Stimulated activated CD8-positive, alpha-beta memory T cell treated with anti-CD3 and anti-CD28 coated beads, Interleukin-12 subunit alpha, Interleukin-12 subunit beta, amount 100 ng/mL, for 4 hours (primary cell): Measurements from ENCODE around the gene KLHL40.
A peak's percentile ranks its signal among the peaks of the same experiment; 100 is the strongest.

Experiments used
- DNase-seq: peaks from one replicate; pipeline ENCODE4 v3.0.0-alpha.2; 2020; ENCODE audit warnings: low read depth

The KLHL40 gene

DNA sequence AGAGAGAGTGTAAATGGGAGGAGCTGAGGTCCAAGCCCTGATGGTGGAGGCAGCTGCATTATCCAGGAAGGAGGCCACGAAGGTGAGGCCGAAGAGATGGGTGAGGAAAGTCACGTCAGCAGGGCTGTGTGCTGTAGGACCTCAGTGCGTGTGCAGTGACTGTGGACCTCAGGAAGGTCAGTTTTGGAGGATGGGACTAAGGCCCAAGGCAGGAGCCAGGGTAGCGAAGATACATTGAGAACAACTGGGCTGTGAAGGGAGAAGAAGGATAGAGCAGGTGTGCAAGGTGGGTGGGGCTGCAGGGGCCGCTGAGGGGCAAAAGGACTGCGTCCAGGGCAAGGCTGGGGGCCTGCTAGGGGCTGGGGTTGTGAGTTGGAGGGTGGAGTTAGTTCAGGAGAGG is 4.9 kb downstream of the KLHL40 start:
- DNase-seq, result no peak

- DNase-seq, result no peak
Measured at GRCh38 chr3:42690766-42691680, 5.7 kb downstream of the KLHL40 start.

GRCh38 chr3:42691816-42692666 is 6.7 kb downstream of the KLHL40 start:
- no peak for DNase-seq

- DNase-seq, result no peak
Measured at GRCh38 chr3:42692667-42693529, 7.6 kb downstream of the KLHL40 start.

DNA sequence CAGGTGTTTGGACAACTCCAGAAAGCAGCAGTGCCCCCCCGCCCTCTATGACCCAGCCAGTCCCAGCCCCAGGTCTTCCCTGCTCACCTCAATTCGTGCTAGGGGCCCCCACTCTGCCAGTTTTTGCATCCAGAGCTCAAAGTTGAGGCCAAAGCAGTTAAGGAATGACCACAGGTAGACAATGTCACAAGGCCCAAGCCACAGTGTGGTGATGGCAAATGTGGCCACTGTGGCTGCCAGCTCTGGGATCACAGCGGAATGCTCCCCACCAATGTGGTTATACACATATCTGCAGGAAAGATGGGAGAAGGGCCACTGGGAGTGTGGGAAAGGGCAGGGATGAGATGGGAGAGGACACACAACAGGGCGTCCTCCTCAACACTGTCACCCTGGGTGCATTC is 8.2 kb downstream of the KLHL40 start:
- DNase-seq, result no peak

- no peak for DNase-seq
Measured at GRCh38 chr3:42694366-42694765, 9.0 kb downstream of the KLHL40 start.

GRCh38 chr3:42696356-42697288 is 11.3 kb downstream of the KLHL40 start:
- no peak for DNase-seq

GRCh38 chr3:42697289-42698051 is 12.1 kb downstream of the KLHL40 start:
- no peak for DNase-seq

GRCh38 chr3:42698216-42698910 is 13.0 kb downstream of the KLHL40 start:
- no peak for DNase-seq

- DNase-seq, result no peak
Measured at GRCh38 chr3:42698911-42699230, 13.5 kb downstream of the KLHL40 start.

- no peak for DNase-seq
Measured at GRCh38 chr3:42699511-42699971, 14.2 kb downstream of the KLHL40 start.

- DNase-seq, result no peak
Measured at GRCh38 chr3:42700366-42701288, 15.3 kb downstream of the KLHL40 start.

DNA sequence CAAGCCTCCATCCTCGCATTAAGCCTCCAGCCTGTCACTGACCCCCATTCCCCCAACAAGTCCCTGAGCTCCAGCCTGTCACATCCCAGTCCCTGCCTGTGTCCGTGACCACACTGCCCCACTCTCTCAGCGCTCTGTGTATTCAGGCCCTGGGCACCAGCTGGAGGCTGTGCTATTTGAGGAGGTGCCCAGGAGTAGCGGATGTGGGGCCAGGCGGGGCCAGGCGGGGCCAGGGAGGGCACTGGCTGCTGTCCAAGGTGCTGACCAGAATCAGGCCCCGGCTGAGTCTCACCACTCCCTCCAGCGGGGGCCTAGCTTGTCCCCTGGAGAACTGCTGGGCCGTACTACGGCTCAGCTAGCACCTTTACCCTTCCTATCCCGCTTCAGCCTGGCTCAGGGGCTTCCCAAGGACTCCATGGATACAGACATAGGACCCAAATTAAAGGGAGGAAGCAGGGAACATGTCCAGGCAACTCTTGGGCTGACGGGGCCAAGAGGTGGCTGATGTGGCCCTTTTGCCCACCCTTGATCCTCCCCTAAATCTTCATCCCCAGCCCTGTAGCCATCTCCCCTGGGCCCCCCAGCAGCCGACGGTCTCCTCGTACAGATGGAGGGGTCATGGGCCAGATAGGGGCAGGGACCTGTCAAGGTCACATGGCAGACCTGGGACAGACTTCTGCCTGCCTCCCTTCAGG is 16.2 kb downstream of the KLHL40 start:
- peak; percentile 10 for DNase-seq

GRCh38 chr3:42702066-42702951 is 17.0 kb downstream of the KLHL40 start, which contains the start of gene HHATL:
Gene HHATL, minus strand, starts transcription at chr3:42702798. Its CDS starts 1,972 bp downstream, at chr3:42700826.
- no peak for DNase-seq

DNA sequence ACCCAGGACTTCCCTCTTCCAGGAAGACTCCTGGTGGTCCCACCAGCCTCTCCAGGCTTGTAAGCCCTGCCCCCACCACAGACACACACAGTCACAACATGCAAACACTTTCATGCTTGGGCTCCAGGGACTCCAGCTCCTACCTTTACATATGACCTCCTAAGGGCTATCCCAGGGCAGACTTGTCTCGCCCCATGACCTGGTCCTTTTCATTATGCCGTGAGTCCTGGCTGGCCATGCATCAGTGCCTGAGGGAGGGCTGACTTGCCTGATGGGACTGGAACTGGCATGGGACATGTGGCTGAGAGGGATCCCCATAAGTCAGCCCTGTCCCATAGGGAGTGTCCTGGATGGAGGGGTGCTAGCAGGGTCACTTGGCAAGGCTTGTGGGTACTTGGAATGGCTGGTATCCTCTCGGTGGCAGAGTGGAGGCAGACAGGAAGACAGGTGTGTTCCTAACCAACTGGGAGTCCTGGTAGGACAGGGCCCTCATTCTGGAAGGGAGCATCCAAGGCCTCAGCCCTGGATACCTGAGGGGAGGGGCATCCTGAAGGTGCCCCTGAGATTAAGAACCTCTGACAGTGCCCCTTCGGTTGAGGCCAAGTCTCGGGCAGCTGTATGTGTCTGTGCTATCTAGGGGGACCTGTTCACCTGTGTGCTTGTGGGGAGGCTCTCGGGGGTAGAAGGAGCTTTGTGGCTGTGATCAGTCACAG is 17.8 kb downstream of the KLHL40 start:
- DNase-seq, result no peak

GRCh38 chr3:42703695-42704025 is 18.3 kb downstream of the KLHL40 start:
- DNase-seq, result no peak
